K562 (cell line): ENCODE results near the gene SLC25A1. TPM values are rescaled to one million over a fixed set of nuclear protein-coding genes. Genes with fewer than 3 reads are reported as not detected.
A peak's percentile ranks its signal among the peaks of the same experiment; 100 is the strongest.

Source experiments
- ARID4B ChIP-seq: sonication (generic); formaldehyde crosslinking; IDR thresholded peaks from 2 replicates; pipeline ENCODE4 v1.8.0; 2022; ENCODE audit warnings: mild to moderate bottlenecking, missing genetic modification reagents
- CTCFL ChIP-seq: IDR thresholded peaks from 2 replicates; pipeline ENCODE4 v1.6.1; 2011; ENCODE audit warnings: borderline replicate concordance, low read depth, mild to moderate bottlenecking, moderate library complexity, low read length; ENCODE audit not compliant: insufficient read depth, poor library complexity, severe bottlenecking
- IRF2 ChIP-seq: sonication (generic); formaldehyde crosslinking; IDR thresholded peaks from 2 replicates; pipeline ENCODE4 v1.8.1; 2022; ENCODE audit warnings: mild to moderate bottlenecking, missing genetic modification reagents
- MXD1 ChIP-seq: fragments of 250-450 bp; sonication (Bioruptor Pico); IDR thresholded peaks from 2 replicates; pipeline ENCODE4 v1.8.0; 2021; ENCODE audit warnings: borderline replicate concordance, mild to moderate bottlenecking, moderate library complexity; ENCODE audit not compliant: poor library complexity, severe bottlenecking
- NR4A1 ChIP-seq, 2 experiments: fragments of 250-450 bp in 1 of 2; fragments of 450-650 bp in 1 of 2; sonication (Bioruptor Pico) in 1 of 2; IDR thresholded peaks; 2 replicates each; pipeline versions ENCODE4 v1.4.0 to v1.6.1; 2016 to 2020; ENCODE audit warnings: mild to moderate bottlenecking in 2 of 2, missing compliant biosample characterization in 1 of 2, missing genetic modification characterization in 1 of 2, moderate library complexity in 1 of 2
- NUFIP1 ChIP-seq: fragments of 450-650 bp; IDR thresholded peaks from 2 replicates; pipeline ENCODE4 v1.6.1; 2018; ENCODE audit not compliant: partially characterized antibody
- ZBTB40 ChIP-seq, 2 experiments: fragments of 450-650 bp in 1 of 2; sonication (generic) in 1 of 2; formaldehyde crosslinking in 1 of 2; IDR thresholded peaks; 2 replicates each; pipeline versions ENCODE4 v1.7.1 to v1.9.0; 2016 to 2022; ENCODE audit warnings: inconsistent platforms in 1 of 2, mild to moderate bottlenecking in 1 of 2, missing genetic modification reagents in 1 of 2
- ZNF239 ChIP-seq: fragments of 250-450 bp; sonication (Bioruptor Pico); IDR thresholded peaks from 2 replicates; pipeline ENCODE4 v1.4.0; 2020; ENCODE audit warnings: mild to moderate bottlenecking
- ZNF583 ChIP-seq: fragments of 250-450 bp; sonication (Bioruptor Pico); IDR thresholded peaks from 2 replicates; pipeline ENCODE4 v1.4.0; 2020
- polyA plus RNA-seq, 8 experiments: library from polyadenylated mRNA; depleted of rRNA in 4 of 8; stranded (reverse) in 5 of 8; unstranded in 3 of 8; fragments of >200 nt; fragmentation: Nextera tagmentation in 2 of 8; fragmentation: Illumina TruSeq in 1 of 8; extraction: Ambion mirVana in 2 of 8; extraction: Trizol in 1 of 8; gene quantifications; 2 replicates each; pipeline versions ENCODE4 v1.2.1 to v1.2.3, GENCODE V29; 2011 to 2014; ENCODE audit warnings: inconsistent platforms in 1 of 8, missing spikeins in 1 of 8
- total RNA-seq, 7 experiments: library from RNA; depleted of rRNA in 6 of 7; stranded (reverse); fragments of >200 nt in 6 of 7; fragmentation: Illumina TruSeq in 2 of 7; extraction: Trizol in 2 of 7; gene quantifications; 2 replicates each; pipeline versions ENCODE4 v1.2.1 to v1.2.3, GENCODE V29; 2011 to 2021; ENCODE audit warnings: low replicate concordance in 1 of 7

Gene SLC25A1
- total and polyA plus RNA-seq, 9 of the 15 experiments (the other 6 are each of a cell fraction or from before 2014, with no cell fraction given), result 11.0 to 408 (median 110) TPM

GRCh38 chr22:19146215-19146968 lies 32.1 kb downstream of the SLC25A1 start (continued):
- TF ChIP-seq ARID4B (CRISPR knock-in tag) (no peak), IRF2 (no peak), ZNF239 (no peak), NR4A1 (CRISPR knock-in tag; IDR thresholded peaks at IDR 0.05) (no peak), NR4A1 (tag; IDR thresholded peaks at IDR 0.05) (no peak), CTCFL (peak; percentile 26), ZBTB40 (IDR thresholded peaks at IDR 0.05) (no peak), ZBTB40 (CRISPR knock-in tag; IDR thresholded peaks at IDR 0.05) (peak; percentile 56), MXD1 (CRISPR knock-in tag) (peak; percentile 8), NUFIP1 (no peak), ZNF583 (CRISPR knock-in tag) (no peak)
